Right ventricle myocardium inferior (tissue), 1 donor: ENCODE data around the gene RAB27B. TPM values are rescaled to one million over a fixed set of nuclear protein-coding genes. Genes with fewer than 3 reads are reported as not detected.

Experiments
- ATAC-seq: fragments of 200-7000 bp; cut with Tn5 transposase; one replicate; pipeline ENCODE4 v1.9.1; 2020; ENCODE audit warnings: mild to moderate bottlenecking, moderate library complexity
- DNase-seq: peaks from one replicate; pipeline ENCODE4 v3.0.0; 2021; ENCODE audit errors: missing footprints
- intact Hi-C: fragments of 100-400 bp; cut with DNase I; formaldehyde crosslinking; loops from one replicate; pipeline ENCODE4 v1.11.0; 2022
- total RNA-seq: library from RNA; stranded (reverse); fragmentation: NEBNext Ultra II Directional; extraction: Animal tissue kit (Norgen Biotek cat#: 25700); gene quantifications from one replicate; pipeline ENCODE4 v1.2.1, GENCODE V29; 2021
- donor health status: DM: no; HTN: yes; CAD: no; lungs with severe emphysema.

The RAB27B gene
- total RNA-seq, 1 donor from 2014 or later: 0.08 TPM

DNA sequence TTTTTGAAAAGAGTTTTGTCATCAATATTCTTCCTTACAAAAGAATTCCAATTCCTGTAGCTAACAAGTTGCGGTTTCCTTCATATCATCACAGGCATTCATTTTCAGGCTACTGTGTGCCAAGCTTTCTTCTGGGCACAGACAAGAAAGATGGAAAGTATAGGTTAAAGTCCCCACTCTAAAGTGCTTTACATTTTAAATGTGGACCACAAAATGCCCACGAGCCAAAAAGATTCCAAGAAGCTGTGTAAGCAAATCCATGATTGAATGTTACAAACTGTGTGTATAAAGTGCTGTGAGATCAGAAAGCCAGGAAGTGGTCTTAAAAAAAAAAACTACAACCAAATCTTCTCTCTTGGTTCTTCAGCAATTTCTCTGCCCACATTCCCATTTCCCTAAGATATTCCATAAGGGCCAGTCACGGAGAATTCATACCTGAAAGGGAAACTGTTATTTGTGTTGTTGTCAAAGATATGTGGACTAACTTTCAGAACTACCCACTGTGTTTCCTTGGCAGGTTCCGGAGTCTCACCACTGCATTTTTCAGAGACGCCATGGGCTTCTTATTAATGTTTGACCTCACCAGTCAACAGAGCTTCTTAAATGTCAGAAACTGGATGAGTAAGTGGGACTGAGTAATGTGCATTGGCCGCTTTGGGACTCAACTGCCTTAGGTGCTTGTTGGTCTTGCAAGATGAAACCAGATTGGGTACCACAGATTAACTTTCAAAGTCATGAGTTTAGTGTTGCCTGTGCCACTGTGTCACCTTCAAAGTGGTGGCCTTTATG, 55.7 kb downstream of the RAB27B start:
- no peak for ATAC-seq
- DNase-seq: no peak
- intact Hi-C loops: no loop called here

DNA sequence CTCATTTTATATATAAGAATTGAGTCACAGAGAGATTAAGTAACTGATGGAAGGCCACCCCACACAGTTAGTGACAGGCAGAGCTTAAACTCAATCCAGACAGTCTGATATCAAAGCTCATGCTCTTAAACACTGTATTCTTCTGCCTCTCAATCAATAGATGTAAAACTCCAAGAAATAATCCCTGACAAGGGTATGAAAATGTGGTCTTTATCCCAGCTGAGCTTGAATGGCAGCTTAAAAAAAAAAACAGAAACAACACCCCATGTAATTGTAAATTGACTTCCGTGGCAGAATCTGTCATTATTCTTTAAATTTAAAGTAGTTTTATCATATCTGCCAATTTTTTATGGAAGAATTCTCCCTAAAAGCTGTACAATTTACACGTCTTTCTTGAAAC, 60.1 kb downstream of the RAB27B start:
- DNase-seq: no peak
- intact Hi-C loops: no loop called here

DNA sequence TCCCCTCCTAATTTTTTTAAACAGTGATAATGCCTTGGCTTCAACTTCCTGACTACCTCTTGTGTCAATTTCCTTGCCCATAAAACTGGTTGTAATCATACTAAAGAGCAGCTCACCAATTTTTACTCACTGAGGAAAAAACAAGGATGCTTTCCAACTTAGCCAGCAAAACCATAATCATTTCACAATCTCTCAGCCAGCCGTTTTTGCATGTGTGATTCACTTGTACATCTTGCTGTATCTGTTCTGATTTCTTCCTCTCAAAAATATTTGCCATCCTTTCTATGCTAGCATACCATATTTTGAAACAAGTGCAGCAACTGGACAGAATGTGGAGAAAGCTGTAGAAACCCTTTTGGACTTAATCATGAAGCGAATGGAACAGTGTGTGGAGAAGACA, 60.7 kb downstream of the RAB27B start:
- DNase-seq (no peak), ATAC-seq (no peak)
- intact Hi-C loops: no loop called here

More for the DNA sequence above, 60.1 kb downstream of the RAB27B start:
- ATAC-seq: no peak

DNA sequence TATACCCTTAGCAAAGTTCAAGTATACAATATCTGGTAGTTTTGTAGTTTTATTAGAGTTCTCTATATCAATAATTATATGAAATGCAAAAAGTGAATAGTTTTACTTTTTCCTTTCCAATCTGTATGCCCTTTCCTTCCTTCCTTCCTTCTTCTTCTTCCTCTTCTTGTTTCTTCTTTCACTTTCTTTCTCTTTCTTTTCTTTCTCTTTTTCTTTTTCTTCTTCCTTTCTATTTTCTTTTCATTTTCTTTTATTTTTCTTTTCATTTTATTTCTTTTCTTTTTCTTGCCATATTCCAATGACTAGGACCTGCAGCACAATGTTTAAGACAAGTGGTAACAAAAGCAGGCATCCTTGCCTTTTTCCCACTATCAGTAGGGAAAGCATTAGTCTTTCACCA, 71.2 kb downstream of the RAB27B start:
- intact Hi-C loops: no loop called here
- DNase-seq (no peak), ATAC-seq (no peak)

DNA sequence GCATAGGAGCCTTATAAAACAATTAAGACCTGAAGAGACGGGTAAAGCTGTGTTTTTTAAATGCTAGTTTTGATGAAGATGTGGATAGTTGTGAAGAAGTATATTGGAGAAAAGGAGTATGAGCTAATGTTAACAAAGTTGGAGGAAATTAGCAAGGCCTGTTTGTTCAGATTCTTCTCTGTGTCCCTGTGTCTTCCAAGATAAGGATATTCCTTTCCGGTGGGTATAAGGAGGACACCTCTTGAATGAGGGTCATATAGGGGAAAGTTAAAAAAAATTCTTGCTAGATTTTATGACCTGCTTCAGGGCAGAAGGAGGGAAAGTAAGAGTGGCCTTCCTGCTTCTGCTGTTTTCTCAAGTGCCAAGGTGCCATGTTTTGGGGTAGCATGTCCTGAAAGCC, 72.0 kb downstream of the RAB27B start:
- DNase-seq: no peak
- no peak for ATAC-seq
- intact Hi-C loops: no loop called here

DNA sequence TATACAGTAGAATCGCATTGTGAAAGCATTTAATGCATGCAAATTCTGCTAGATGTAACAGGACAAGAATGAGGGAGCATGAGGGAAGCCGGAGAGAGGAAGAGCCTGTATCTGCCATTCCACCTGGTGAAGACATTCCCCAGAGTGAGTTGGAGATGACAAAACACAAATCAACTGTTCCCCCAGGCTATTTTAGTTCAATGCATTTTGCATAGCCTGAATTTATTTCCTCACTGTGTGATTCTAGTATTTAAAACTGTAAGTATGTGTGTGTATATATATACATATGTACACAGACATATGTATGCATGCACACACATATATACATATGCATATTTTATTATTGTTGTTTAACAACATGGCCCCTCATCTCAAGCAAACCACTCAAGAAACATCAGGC, 76.3 kb downstream of the RAB27B start:
- no peak for DNase-seq
- ATAC-seq: no peak
- intact Hi-C loops: no loop called here

DNA sequence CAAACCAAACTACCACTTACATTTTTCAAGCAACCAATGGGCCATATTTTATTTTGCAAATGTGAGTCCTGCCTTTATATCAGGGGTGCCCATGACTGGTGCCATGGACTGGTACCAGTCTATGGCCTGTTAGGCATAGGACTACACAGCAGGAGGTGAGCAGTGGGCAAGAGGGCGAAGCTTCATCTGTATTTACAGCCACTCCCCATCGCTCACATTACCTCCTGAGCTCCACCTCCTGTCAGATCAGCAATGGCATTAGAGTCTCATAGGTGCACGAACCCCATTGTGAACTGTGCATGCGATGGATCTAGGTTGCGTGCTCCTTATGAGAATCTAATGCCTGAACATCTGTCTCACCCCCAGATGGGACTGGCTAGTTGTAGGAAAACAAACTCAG, 77.4 kb downstream of the RAB27B start:
- ATAC-seq: no peak
- intact Hi-C loops: no loop called here
- no peak for DNase-seq

DNA sequence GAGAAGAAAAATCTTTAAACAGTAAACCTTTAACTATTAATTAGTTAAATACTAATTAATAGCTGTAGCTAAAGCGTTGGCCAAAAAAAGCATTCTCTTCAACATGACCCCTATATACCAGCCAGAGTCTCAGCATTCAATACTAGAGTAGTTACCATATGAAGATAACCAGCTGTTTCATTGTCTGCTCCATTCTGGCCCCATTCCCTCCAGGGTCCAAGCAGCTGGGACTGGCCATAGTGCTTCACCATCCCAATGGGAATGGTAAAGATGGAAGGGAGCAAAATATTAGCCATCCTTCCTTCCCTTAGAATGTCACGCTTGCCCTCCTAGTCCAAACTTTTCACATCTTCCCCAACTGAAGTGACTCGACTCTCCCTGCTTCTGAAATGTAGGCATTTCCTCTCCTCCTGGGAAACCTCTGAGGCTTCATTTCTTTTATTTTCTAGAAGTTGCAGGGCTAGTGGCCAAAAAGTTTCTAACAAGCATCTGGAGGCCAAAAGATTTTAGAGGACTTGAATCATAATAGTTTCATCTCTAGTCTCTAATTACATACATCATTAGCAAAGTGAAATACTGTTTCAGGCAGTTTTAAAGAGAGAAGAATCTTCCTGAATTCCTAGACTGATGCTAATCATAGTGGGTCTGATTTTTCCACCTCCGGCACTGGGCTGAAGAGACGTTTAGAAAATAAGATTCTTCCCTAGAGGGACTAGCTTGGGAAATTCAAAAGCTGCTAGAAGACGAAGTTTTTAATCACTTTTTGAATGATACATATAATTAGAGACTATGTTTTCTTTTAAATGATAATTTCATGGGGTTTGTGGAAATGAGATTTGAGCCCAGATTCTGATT, 78.3 kb downstream of the RAB27B start:
- ATAC-seq (no peak), DNase-seq (no peak)
- intact Hi-C loops: no loop called here

DNA sequence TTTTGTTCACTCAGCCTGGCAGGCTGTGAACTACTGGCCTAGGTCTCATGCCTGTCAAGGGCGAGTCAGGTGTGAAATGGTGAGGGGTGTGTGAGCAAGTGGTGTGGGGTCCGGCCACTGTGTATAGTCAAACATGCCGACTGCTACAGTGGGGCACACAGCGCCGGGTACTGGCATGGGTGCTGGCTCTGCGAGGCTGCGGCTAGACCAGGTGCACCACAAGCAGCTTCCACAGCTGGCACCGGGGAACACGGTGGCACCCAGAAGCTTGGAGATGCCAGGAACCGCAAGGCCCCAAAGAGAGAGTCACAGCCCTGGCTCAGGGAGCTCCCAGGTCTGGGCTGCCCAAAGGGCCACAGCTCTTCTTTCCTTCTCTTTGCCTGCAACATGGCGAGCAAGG, 81.3 kb downstream of the RAB27B start:
- intact Hi-C loops: no loop called here
- ATAC-seq: no peak
- DNase-seq: no peak

DNA sequence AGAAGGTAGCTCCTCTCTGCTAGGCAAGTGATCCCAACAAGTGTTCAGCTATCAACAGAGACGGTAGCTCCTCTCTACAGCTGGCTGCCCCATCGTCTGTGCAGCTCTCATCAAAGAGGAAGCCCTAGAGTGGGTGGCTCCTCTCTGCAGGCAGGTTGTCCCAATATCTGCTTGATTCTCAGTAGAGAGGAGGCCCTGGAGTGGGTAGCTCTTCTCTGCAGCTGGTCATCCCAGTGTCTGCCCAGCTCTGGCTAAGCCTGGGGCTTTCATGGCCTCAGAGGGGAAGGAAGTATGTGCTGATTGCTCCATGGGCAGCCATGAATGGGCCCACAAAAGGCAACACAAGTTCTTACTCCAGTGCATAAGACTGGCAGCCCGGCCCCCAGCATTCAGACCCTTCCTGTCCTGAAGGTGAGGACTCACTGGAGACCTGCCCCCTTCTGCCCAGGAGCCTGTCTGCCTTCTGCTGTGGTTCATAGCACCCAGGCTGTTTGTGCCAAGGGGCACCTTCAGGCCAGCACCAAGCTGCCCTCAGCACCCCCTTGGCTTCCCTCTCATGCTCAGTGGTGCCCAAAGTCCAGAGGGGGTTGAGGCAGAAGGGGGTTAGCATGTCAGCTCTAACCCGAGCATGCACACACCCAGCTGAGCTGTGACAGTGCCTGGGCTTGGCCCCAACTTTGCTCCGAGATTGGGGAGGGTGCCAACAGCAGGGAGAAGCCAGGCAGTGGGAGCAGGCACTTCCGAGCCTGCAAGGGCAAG, 82.1 kb downstream of the RAB27B start:
- DNase-seq (no peak), ATAC-seq (no peak)
- intact Hi-C loops: no loop called here

DNA sequence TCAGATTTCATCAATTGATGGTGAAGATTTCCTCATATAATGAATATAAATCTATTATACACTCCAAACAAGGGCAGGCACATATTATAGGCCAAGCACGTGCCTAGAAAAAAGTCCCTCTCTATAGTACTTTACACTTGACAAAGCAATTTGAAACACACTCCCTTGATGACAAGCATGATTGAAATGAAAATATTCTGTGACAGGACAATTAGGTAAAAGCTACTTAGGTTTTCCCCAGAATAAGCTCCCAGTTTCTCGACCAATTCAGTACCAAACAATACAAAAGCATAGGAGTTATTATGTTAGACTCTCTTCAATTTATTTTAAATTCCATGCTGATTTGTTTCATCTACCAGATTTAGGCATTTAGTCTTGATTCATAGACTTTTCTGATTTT, 83.3 kb downstream of the RAB27B start:
- DNase-seq (no peak), ATAC-seq (no peak)
- intact Hi-C loops: no loop called here

DNA sequence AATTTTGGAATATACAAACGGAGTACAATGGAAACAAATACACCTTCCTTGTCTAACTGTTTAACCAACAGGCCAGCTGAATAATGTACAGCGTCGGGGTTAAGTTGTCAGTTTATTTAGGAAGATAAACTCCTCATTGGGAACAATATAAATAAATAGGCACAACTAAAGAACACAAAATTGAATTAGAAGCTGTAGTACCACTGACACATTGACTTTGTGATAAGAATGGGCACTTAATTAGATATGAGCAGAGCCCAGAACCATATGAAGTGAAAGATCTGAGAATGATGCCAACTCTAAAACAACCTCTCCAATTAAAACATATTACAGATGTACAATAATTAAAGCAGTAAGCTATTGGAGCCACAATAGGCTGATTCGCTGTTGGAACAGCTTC, 86.5 kb downstream of the RAB27B start:
- intact Hi-C loops: no loop called here
- no peak for DNase-seq
- ATAC-seq: no peak

DNA sequence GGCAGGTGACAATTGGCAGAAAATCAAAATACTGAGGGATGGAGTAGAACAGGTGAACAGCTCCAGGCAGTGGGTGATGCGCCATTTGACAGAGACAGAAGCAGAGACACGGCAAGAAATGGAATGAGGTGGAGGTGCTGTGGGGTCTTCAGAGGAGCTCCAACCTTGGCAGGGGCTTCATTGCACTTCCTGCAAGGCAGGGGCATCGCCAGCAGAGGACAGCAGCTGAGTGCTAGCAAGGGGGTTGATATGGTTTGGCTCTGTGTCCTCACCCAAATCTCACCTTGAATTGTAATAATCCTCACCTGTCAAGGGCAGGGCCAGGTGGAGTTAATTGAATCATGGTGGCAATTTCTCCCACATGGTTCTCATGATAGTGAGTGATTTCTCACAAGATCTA, 88.2 kb downstream of the RAB27B start:
- ATAC-seq (no peak), DNase-seq (no peak)
- intact Hi-C loops: no loop called here

DNA sequence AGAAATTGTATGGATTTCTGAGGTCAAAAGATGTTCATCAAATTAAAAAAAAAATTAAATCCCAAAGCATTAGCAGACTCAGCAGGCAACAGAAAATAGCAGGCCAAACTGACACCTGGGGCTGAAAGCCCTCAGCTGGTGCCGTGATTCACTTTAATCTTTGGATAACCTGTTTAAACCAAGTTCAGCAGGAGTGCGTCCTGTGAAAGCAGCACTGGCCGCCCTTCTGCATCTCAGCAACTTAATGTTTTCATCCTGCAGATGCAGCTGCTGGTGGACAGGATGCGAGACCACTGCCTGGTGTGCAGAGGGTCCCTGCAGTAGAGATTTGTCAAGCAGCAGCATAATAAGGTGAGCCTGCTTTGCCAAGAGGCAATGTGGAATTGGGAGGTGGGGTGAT, 89.8 kb downstream of the RAB27B start:
- ATAC-seq (no peak), DNase-seq (no peak)
- intact Hi-C loops: no loop called here

DNA sequence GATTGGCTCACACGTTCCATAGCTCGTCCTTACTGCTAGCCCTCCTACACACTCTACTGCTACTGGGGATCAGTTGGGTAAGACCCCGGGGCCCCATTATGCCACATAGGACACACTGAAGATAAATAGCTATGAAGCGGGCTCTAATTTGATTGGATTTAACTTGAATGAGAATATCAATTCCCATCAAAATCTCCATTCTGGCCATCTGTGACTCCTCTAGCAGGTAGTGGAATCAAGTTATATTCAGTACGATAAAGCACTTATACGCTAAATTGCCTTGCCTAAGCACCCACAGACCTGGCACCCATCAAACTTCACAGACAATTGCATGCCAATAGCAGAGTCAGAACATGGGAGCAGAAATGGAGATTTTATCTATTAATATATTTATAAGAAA, 91.1 kb downstream of the RAB27B start:
- no peak for ATAC-seq

DNA sequence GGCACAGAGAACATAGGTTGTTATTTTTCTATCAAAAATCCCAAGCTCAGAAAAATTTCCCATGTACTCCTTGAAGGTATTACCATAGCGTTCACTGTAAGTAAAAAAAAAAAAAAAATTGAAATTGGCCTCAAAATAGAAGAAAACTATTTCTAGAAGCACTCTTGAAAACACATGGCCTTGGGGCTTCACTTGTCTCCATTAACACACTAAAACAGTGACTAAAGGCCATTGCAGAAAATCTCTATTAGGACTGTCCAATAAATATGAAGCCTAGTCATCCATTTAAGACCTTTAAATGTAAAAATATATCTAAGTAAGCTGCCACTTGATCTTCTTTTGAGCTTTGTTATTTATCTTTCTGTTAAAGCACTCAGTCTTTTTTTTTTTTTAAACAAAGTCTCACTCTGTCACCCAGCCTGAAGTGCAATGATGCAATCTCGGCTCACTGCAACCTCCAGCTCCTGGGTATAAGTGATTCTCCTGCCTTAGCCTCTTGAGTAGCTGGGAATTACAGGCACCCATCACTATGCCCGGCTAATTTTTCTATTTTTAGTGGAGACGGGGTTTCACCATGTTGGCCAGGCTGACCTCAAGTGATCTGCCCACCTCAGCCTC, 95.2 kb downstream of the RAB27B start:
- intact Hi-C loops: no loop called here
- DNase-seq (no peak), ATAC-seq (no peak)

More for the DNA sequence above, 91.1 kb downstream of the RAB27B start:
- DNase-seq: no peak
- intact Hi-C loops: no loop called here

DNA sequence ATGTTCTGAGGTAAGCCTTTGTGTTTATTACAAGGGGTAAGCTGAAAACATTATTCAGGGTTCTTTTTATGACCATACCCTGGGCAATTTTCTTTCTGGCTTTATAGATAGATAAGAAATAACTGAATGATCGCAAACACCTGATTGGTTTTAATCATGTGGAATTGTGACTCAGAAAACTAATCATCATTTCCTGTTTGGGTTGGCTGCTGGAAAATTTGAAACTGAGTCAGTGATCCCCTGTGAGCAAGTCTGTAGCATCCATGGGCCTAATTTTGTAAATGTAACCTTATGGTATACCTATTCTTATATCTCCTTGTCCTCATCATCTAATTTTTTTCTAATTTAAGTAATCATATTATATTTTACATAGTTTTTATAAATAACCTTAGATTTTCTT, 96.7 kb downstream of the RAB27B start:
- DNase-seq (no peak), ATAC-seq (no peak)
- intact Hi-C loops: no loop called here

DNA sequence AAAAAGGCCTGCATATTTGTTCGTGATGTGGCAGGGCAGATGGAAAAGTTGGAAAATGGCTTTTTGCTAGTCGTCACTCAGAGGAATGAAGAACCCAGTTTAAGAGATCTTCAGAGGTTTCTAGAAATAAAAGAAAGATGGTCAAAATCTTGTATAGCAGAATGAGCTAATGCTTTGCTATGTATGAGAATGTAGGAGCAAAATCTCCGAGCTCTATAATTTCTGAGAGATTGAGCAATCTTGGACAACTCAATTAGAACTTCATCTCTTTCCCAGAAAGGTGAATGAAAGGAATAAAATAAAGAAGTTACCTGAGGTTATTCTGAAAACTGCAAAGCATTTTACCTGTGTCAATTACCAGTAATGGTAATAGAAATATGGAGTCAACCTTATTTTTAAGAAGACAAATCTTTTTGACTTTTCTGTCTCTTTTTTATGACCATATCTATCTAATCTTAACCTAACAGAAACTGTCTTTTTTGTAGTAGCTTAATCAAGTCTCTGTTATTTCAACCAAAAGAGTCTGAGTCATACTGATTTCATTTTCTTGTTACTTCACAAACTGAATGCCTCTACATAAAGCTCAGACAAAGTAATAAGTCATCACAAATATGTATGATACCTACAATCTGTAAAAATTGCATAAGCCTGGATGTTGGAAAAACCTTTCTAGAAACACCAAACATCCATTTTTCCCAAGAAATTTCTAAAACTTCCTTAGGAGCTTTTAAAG, 98.5 kb downstream of the RAB27B start:
- DNase-seq (no peak), ATAC-seq (no peak)
- intact Hi-C loops: no loop called here

DNA sequence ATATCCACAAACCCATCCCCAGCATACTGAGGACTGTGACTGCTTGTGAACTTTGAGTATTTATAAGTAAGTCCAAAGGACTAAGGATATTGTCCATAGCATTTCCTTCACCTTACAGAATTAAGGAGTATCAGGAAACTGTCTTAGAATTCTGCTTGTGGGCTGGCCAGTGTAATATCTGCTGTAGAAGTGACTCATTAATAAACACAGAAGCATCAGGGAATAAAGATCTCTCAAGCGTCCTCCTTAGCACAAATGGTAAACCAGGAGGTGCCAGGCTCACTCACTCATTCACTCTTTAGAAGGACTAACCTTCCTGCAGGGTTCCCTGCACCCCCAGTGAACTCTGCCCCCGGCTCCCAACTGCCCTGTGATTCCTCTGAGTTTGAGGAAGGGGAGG, 100.0 kb downstream of the RAB27B start:
- DNase-seq (no peak), ATAC-seq (no peak)
- intact Hi-C loops: no loop called here
